ENCODE measurements around the gene NRP2. TPM values are rescaled to one million over a fixed set of nuclear protein-coding genes. Genes with fewer than 3 reads are reported as not detected.

The NRP2 gene
- total RNA-seq, 1 donor from 2014 or later: 316 TPM

- ATAC-seq: no peak
- intact Hi-C loops (cut with DNase I): no loop called here
- no peak for DNase-seq (ENCODE audit: low spot score)
Observed at GRCh38 chr2:205739620-205740019, 57.3 kb downstream of the NRP2 start.

- intact Hi-C loops (cut with DNase I): no loop called here
- ATAC-seq (no peak), DNase-seq (ENCODE audit: low spot score) (no peak)
Observed at GRCh38 chr2:205740381-205740780, 58.1 kb downstream of the NRP2 start.

GRCh38 chr2:205741256-205741978 lies 59.1 kb downstream of the NRP2 start:
- no peak for ATAC-seq
- no peak for DNase-seq (ENCODE audit: low spot score)
- intact Hi-C loops (cut with DNase I): no loop called here

GRCh38 chr2:205743137-205743536 lies 60.8 kb downstream of the NRP2 start:
- intact Hi-C loops (cut with DNase I): no loop called here
- DNase-seq (ENCODE audit: low spot score) (no peak), ATAC-seq (no peak)

GRCh38 chr2:205744074-205744591 lies 61.8 kb downstream of the NRP2 start:
- intact Hi-C loops (cut with DNase I): no loop called here
- DNase-seq (ENCODE audit: low spot score): no peak
- no peak for ATAC-seq

- intact Hi-C loops (cut with DNase I): no loop called here
- ATAC-seq (no peak), DNase-seq (ENCODE audit: low spot score) (no peak)
Observed at GRCh38 chr2:205745661-205746419, 63.5 kb downstream of the NRP2 start.

- intact Hi-C loops (cut with DNase I): no loop called here
- DNase-seq (ENCODE audit: low spot score) (no peak), ATAC-seq (peak; percentile 2)
Observed at GRCh38 chr2:205746420-205746785, 64.1 kb downstream of the NRP2 start.

GRCh38 chr2:205747829-205748386 lies 65.6 kb downstream of the NRP2 start:
- intact Hi-C loops (cut with DNase I): no loop called here
- no peak for DNase-seq (ENCODE audit: low spot score)
- peak; percentile 29 for ATAC-seq

GRCh38 chr2:205748639-205749038 lies 66.3 kb downstream of the NRP2 start:
- intact Hi-C loops (cut with DNase I): no loop called here
- DNase-seq (ENCODE audit: low spot score): no peak
- no peak for ATAC-seq

GRCh38 chr2:205749078-205749477 lies 66.8 kb downstream of the NRP2 start:
- intact Hi-C loops (cut with DNase I): no loop called here
- no peak for ATAC-seq
- DNase-seq (ENCODE audit: low spot score): no peak

GRCh38 chr2:205750797-205751196 lies 68.5 kb downstream of the NRP2 start:
- no peak for DNase-seq (ENCODE audit: low spot score)
- no peak for ATAC-seq
- intact Hi-C loops (cut with DNase I): no loop called here

GRCh38 chr2:205751569-205752031 lies 69.3 kb downstream of the NRP2 start:
- intact Hi-C loops (cut with DNase I): no loop called here
- peak; percentile 31 for ATAC-seq
- no peak for DNase-seq (ENCODE audit: low spot score)

- intact Hi-C loops (cut with DNase I): no loop called here
- DNase-seq (ENCODE audit: low spot score) (no peak), ATAC-seq (no peak)
Observed at GRCh38 chr2:205752296-205752820, 70.1 kb downstream of the NRP2 start.

GRCh38 chr2:205752924-205753323 lies 70.6 kb downstream of the NRP2 start:
- DNase-seq (ENCODE audit: low spot score): no peak
- no peak for ATAC-seq
- intact Hi-C loops (cut with DNase I): no loop called here

GRCh38 chr2:205754285-205754923 lies 72.1 kb downstream of the NRP2 start:
- no peak for ATAC-seq
- intact Hi-C loops (cut with DNase I): no loop called here
- DNase-seq (ENCODE audit: low spot score): no peak

GRCh38 chr2:205754924-205755321 lies 72.6 kb downstream of the NRP2 start:
- ATAC-seq: peak; percentile 75
- intact Hi-C loops (cut with DNase I): no loop called here
- DNase-seq (ENCODE audit: low spot score): no peak

GRCh38 chr2:205755923-205756322 lies 73.6 kb downstream of the NRP2 start:
- ATAC-seq: peak; percentile 51
- no peak for DNase-seq (ENCODE audit: low spot score)
- intact Hi-C loops (cut with DNase I): no loop called here

- DNase-seq (ENCODE audit: low spot score) (no peak), ATAC-seq (no peak)
- intact Hi-C loops (cut with DNase I): no loop called here
Observed at GRCh38 chr2:205757271-205757670, 75.0 kb downstream of the NRP2 start.

- DNase-seq (ENCODE audit: low spot score) (no peak), ATAC-seq (no peak)
- intact Hi-C loops (cut with DNase I): no loop called here
Observed at GRCh38 chr2:205758051-205758450, 75.8 kb downstream of the NRP2 start.

Measured in sciatic nerve (tissue), 2 donors.